ENCODE measurements around the gene IL20RB. TPM values are rescaled to one million over a fixed set of nuclear protein-coding genes. Genes with fewer than 3 reads are reported as not detected.

Gene IL20RB
- total RNA-seq, 2 experiments from 2014 or later: 1.5 to 2.2 TPM

DNA sequence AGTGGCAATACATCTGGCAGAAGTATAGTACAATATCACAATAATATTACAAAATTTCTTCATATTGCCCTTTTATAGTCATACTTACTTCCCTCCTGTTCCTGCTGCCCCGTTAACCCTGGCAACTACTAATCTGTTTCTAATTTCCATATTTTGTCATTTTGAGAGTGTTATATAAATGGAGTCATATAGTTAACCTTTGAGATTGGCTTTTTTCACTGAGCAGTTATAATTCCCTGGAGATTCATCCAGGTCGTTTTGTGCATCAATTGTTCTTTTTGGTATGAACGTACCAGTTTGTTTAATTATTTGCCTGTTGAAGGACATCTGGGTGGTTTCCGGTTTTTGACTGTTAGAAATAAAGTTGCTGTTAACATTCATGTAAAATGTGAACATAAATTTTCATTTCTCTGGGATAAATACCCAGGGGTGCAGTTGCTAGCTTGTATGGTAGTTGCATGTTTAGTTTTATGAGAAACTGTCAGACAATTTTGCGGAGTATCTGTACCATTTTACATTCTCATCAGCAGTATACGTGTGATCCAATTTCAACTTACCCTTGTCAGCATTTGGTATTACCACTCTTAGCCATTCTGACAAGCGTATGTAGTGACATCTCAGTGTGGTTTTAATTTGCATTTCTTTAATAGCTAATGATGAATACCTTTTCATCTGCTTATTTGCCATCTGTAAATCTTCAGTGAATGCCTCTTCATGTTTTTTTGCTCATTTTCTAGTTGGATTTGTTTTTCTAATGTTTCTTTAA, 32.2 kb upstream of the IL20RB start:
- ChIA-PET POLR2A (interaction anchor here (0.9 to 3.0 kb wide), 2 partner anchors 27 to 63 kb away, joined by 3 to 12 read pairs; partner anchors contain the start of gene NCK1), CTCF (no interaction called here)
- no peak overlapping the region for H3K4me3 Mint-ChIP-seq
- no peak overlapping the region for H3K27ac ChIP-seq (ENCODE audit: low read depth in 1 of 2, low read length in 2 of 2)
- no peaks in the 10 kb centered on the region for H3K9me3 Mint-ChIP-seq
- TF ChIP-seq, protein P1, sequence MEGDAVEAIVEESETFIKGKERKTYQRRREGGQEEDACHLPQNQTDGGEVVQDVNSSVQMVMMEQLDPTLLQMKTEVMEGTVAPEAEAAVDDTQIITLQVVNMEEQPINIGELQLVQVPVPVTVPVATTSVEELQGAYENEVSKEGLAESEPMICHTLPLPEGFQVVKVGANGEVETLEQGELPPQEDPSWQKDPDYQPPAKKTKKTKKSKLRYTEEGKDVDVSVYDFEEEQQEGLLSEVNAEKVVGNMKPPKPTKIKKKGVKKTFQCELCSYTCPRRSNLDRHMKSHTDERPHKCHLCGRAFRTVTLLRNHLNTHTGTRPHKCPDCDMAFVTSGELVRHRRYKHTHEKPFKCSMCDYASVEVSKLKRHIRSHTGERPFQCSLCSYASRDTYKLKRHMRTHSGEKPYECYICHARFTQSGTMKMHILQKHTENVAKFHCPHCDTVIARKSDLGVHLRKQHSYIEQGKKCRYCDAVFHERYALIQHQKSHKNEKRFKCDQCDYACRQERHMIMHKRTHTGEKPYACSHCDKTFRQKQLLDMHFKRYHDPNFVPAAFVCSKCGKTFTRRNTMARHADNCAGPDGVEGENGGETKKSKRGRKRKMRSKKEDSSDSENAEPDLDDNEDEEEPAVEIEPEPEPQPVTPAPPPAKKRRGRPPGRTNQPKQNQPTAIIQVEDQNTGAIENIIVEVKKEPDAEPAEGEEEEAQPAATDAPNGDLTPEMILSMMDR (IDR thresholded peaks at IDR 0.05): no peak
- peak overlapping the region; percentile 10 for H3K27ac Mint-ChIP-seq
- peaks cover 11% of the 10 kb centered on the region for H3K4me1 ChIP-seq (ENCODE audit: insufficient read depth, low read length)
- ATAC-seq (ENCODE audit: poor library complexity) (no peak), DNase-seq (no peak)
- H3K27me3 ChIP-seq (ENCODE audit: control insufficient read depth in 1 of 2, insufficient read depth in 2 of 2, low read length in 2 of 2): no peaks in the 10 kb centered on the region
- peaks cover 75% of the 10 kb centered on the region for H3K4me1 Mint-ChIP-seq (ENCODE audit: low read depth)
- no peaks in the 10 kb centered on the region for H3K9me3 ChIP-seq (ENCODE audit: control insufficient read depth in 1 of 2, insufficient read depth in 1 of 2, low read length in 2 of 2)
- no peaks in the 10 kb centered on the region for H3K27me3 Mint-ChIP-seq
- H3K4me3 ChIP-seq (ENCODE audit: low read length): no peak overlapping the region
- peaks cover 34% of the 10 kb centered on the region for H3K36me3 Mint-ChIP-seq (ENCODE audit: low read depth)
- H3K36me3 ChIP-seq (ENCODE audit: insufficient read depth, low read length): peaks cover 20% of the 10 kb centered on the region
- intact Hi-C loops (cut with DNase I, micrococcal nuclease): loop anchor here (2.0 to 10.0 kb wide), 2 partner anchors 13 to 171 kb away; partner anchors contain the start of gene STAG1 (in 1 of the 2)

DNA sequence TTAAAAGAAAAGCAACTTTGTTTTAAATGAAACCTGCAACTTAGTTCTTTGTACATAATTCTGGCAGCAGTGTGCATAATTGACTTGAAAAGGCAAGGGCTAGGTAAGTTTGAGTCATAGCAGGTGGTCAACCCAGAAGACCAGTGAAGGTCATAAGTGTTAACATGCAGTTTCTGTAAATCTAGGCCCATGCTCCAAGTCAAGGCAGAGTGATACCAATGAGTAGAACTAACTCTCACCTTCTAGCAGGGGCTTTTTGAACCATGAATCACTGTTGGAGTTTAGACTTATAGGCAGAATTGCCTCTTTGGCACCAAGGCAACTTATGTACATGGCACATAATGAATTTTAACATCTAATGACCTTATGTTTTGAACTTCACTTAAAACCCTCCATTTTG, 29.5 kb upstream of the IL20RB start:
- TF ChIP-seq, protein P1 (IDR thresholded peaks at IDR 0.05): no peak
- H3K27ac ChIP-seq (ENCODE audit: low read depth in 1 of 2, low read length in 2 of 2): no peak overlapping the region
- Mint-ChIP-seq H3K36me3 (ENCODE audit: low read depth) (peaks cover 47% of the 10 kb centered on the region), H3K4me3 (no peak overlapping the region), H3K27me3 (no peaks in the 10 kb centered on the region), H3K27ac (no peak overlapping the region), H3K4me1 (ENCODE audit: low read depth) (peaks cover 73% of the 10 kb centered on the region), H3K9me3 (no peaks in the 10 kb centered on the region)
- intact Hi-C loops (cut with DNase I, micrococcal nuclease): loop anchor here in 1 of 2 experiments (10.0 kb wide), 1 partner anchor 173 kb away; the partner anchor contains the start of gene STAG1
- no peak for DNase-seq
- peaks cover 22% of the 10 kb centered on the region for H3K36me3 ChIP-seq (ENCODE audit: insufficient read depth, low read length)
- ChIA-PET POLR2A (no interaction called here), CTCF (no interaction called here)
- no peak for ATAC-seq (ENCODE audit: poor library complexity)
- no peaks in the 10 kb centered on the region for H3K27me3 ChIP-seq (ENCODE audit: control insufficient read depth in 1 of 2, insufficient read depth in 2 of 2, low read length in 2 of 2)
- H3K4me3 ChIP-seq (ENCODE audit: low read length): no peak overlapping the region
- H3K9me3 ChIP-seq (ENCODE audit: control insufficient read depth in 1 of 2, insufficient read depth in 1 of 2, low read length in 2 of 2): no peaks in the 10 kb centered on the region
- peaks cover 4% of the 10 kb centered on the region for H3K4me1 ChIP-seq (ENCODE audit: insufficient read depth, low read length)

DNA sequence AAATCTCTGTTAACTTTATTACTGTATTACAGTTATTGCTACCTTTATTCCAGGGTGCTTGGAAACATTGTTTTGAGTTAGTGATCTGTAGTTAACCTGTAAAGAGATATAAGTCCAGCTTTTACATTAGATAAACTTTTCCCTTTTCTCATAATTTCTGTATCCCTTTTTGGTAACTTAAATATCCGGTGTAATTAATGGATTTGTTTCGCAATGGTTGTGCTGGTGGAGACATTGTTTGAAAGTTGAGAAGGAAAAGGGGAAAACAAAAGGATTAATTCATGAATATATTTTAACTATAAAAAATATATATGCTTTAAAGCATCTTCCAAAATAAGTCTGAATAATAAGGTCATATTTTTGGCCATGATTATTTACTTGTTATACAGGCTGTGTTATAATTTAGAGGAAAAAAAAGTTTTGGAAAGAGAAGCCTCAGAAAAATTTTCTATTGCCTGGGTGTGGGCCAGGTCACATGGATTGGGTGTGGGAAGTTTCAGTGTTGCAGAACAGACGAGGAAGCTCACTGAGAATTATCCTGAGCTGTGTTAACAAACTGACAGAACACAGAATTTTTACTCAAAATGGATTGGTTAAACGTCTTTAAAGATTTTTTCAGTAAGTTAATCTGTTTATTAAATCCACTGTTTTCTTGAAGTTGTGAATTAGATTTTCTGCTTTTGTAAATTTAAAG, 27.7 kb upstream of the IL20RB start:
- no peak overlapping the region for H3K4me3 ChIP-seq (ENCODE audit: low read length)
- POLR2A ChIA-PET: interaction anchor here (0.6 kb wide), 1 partner anchor 20 kb away, joined by 3 read pairs; no protein-coding TSS in a partner anchor
- intact Hi-C loops (cut with DNase I, micrococcal nuclease): loop anchor here in 1 of 2 experiments (10.0 kb wide), 1 partner anchor 175 kb away; the partner anchor contains the start of gene STAG1
- Mint-ChIP-seq H3K36me3 (ENCODE audit: low read depth) (peaks cover 66% of the 10 kb centered on the region), H3K27ac (no peak overlapping the region), H3K27me3 (no peaks in the 10 kb centered on the region), H3K4me3 (no peak overlapping the region), H3K9me3 (no peaks in the 10 kb centered on the region), H3K4me1 (ENCODE audit: low read depth) (peaks cover 75% of the 10 kb centered on the region)
- TF ChIP-seq, protein P1 (IDR thresholded peaks at IDR 0.05): no peak
- H3K36me3 ChIP-seq (ENCODE audit: insufficient read depth, low read length): peaks cover 22% of the 10 kb centered on the region
- no peak overlapping the region for H3K27ac ChIP-seq (ENCODE audit: low read depth in 1 of 2, low read length in 2 of 2)
- DNase-seq (peak in 1 of 14 experiments; percentile 25), ATAC-seq (ENCODE audit: poor library complexity) (no peak)
- H3K4me1 ChIP-seq (ENCODE audit: insufficient read depth, low read length): peaks cover 4% of the 10 kb centered on the region
- no peaks in the 10 kb centered on the region for H3K27me3 ChIP-seq (ENCODE audit: control insufficient read depth in 1 of 2, insufficient read depth in 2 of 2, low read length in 2 of 2)
- no peaks in the 10 kb centered on the region for H3K9me3 ChIP-seq (ENCODE audit: control insufficient read depth in 1 of 2, insufficient read depth in 1 of 2, low read length in 2 of 2)
- CTCF ChIA-PET: no interaction called here

Measured in CD4-positive, alpha-beta T cell (primary cell).